ENCODE data around the gene TRIM49. TPM values are rescaled to one million over a fixed set of nuclear protein-coding genes. Genes with fewer than 3 reads are reported as not detected.

The TRIM49 gene
- total and polyA plus RNA-seq, 5 donors from 2014 or later, result not detected

Other genes starting within 250 kb of the TRIM49 start
- gene TRIM77, start 98.3 kb downstream of the TRIM49 start, total RNA-seq, result not detected
- gene TRIM77, start 98.3 kb downstream of the TRIM49 start, polyA plus RNA-seq, result not detected
- gene TRIM64B, start 69.9 kb upstream of the TRIM49 start, total RNA-seq, result not detected
- not detected for gene TRIM64B, start 69.9 kb upstream of the TRIM49 start, polyA plus RNA-seq
- gene TRIM49D1, start 113.7 kb upstream of the TRIM49 start, total RNA-seq, result not detected
- gene TRIM49D1, start 113.7 kb upstream of the TRIM49 start, polyA plus RNA-seq, result not detected
- gene TRIM49D2, start 115.5 kb upstream of the TRIM49 start, total RNA-seq, result not detected
- gene TRIM49D2, start 115.5 kb upstream of the TRIM49 start, polyA plus RNA-seq, result not detected
- gene TRIM64, start 157.5 kb upstream of the TRIM49 start, total RNA-seq, result not detected
- gene TRIM64, start 157.5 kb upstream of the TRIM49 start, polyA plus RNA-seq, result not detected
- not detected for gene TRIM49C, start 222.5 kb upstream of the TRIM49 start, total RNA-seq
- not detected for gene TRIM49C, start 222.5 kb upstream of the TRIM49 start, polyA plus RNA-seq